A549 (cell line): ENCODE measurements around the gene ORC4.

Experiments
- CBX8 ChIP-seq: fragments of 200-600 bp; sonication (generic); IDR thresholded peaks from 2 replicates; pipeline ENCODE4 v1.6.1; 2016
- CTCF ChIP-seq: fragments of >200 bp; sonication (Bioruptor Twin); formaldehyde crosslinking; IDR thresholded peaks from 3 replicates; pipeline ENCODE4 v1.5.1; 2016
- EHMT2 ChIP-seq: fragments of 200-600 bp; sonication (generic); IDR thresholded peaks from 2 replicates; pipeline ENCODE4 v1.6.1; 2016; ENCODE audit warnings: antibody characterized with exemption, low read depth, mild to moderate bottlenecking, moderate library complexity
- EP300 ChIP-seq, 2 experiments: fragments of >200 bp; sonication (Bioruptor Twin); formaldehyde crosslinking; IDR thresholded peaks; 2 replicates in 1 of 2; 3 replicates in 1 of 2; pipeline ENCODE4 v1.6.1; 2016 to 2017
- TF ChIP-seq, protein P1 (sequence below): fragments of >200 bp; sonication (Bioruptor Twin); formaldehyde crosslinking; IDR thresholded peaks from 3 replicates; pipeline ENCODE4 v1.6.1; 2016

DNA sequence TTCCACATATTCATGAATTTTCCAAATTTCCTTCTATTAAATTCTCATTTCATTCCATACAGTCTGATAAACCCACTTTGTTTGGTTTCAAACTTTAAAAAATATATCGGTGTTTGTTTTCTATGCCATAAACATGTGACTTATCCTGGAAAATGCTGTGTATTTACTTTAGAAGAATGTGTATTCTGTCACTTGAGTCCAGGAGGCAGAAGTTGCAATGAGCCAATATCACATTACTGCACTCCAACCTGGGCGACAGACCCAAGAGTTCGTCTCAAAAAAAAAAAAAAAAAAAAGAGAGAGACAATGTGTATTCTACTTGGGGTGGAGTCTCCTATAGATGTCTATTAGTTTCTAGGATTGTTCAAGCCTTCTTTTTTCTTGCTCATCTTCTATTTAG lies 32.1 kb upstream of the ORC4 start:
- TF ChIP-seq EHMT2, result no peak
- no peak for TF ChIP-seq CBX8
- TF ChIP-seq CTCF, result no peak
- no peak for TF ChIP-seq EP300 (IDR thresholded peaks at IDR 0.05)
- TF ChIP-seq, protein P1, sequence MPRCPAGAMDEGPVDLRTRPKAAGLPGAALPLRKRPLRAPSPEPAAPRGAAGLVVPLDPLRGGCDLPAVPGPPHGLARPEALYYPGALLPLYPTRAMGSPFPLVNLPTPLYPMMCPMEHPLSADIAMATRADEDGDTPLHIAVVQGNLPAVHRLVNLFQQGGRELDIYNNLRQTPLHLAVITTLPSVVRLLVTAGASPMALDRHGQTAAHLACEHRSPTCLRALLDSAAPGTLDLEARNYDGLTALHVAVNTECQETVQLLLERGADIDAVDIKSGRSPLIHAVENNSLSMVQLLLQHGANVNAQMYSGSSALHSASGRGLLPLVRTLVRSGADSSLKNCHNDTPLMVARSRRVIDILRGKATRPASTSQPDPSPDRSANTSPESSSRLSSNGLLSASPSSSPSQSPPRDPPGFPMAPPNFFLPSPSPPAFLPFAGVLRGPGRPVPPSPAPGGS, result no peak
